ENCODE measurements around the gene SLC25A28. TPM values are rescaled to one million over a fixed set of nuclear protein-coding genes. Genes with fewer than 3 reads are reported as not detected.
"Not testable (repeated sequence)": the region's sequence is repeated elsewhere in the genome, so short reads cannot be mapped to it uniquely, and the experiment has no call there.

Gene SLC25A28
- total RNA-seq, 1 experiment from 2014 or later, result 22.2 TPM

DNA sequence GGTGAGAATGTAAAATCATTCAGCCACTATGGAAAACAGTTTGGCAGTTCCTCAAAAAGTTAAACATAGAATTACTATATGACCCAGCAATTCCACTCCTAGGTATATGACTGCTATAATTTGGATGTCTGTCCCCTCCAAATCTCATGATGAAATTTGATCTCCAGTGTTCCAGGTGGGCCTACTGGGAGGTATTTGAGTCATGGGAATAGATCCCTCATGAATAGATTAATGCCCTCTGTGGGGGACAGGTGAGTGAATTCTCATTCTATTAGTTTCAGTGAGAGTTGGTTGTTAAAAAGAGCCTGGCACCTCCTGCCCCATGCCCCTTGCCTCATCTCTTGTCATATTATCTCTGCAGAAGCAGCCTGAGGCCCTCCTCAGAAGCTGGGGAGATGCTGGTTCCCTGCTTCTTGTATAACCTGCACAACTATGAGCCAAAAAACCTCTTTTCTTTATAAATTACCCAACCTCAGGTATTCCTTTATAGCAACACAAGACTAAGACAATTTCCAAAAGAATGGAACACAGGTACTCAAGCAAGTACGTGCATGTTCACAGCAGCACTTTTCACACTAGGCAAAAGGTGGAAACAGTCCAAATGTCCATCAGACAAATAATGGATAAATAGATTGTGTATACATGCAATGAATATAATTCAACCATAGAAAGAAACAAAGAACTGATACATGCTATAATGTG lies 8.8 kb upstream of the SLC25A28 start:
- H2BK5ac ChIP-seq (ENCODE audit: insufficient read length, low read length), result no peak overlapping the region
- no peak overlapping the region for H2AK5ac ChIP-seq (ENCODE audit: insufficient read length, low read length)
- no peak overlapping the region for H2BK120ac ChIP-seq (ENCODE audit: low read depth, low read length, poor library complexity, severe bottlenecking)
- H3K56ac ChIP-seq (ENCODE audit: insufficient read length, low read depth, low read length), result no peak overlapping the region
- no peak overlapping the region for H2BK12ac ChIP-seq (ENCODE audit: insufficient read length, low read depth, low read length)
- H3K4me2 ChIP-seq (ENCODE audit: insufficient read depth, insufficient read length, low read length), result no peak overlapping the region
- no peak overlapping the region for H3T11ph ChIP-seq (ENCODE audit: low read length)
- no peak for TF ChIP-seq CTCF (conservative IDR thresholded peaks at IDR 0.05)
- H3K4ac ChIP-seq (ENCODE audit: low read depth, low read length), result no peak overlapping the region
- H3K79me2 ChIP-seq (ENCODE audit: insufficient read depth, low read length), result no peaks in the 10 kb centered on the region
- no peaks in the 10 kb centered on the region for H3K9me3 ChIP-seq (ENCODE audit: control insufficient read depth, low read depth, low read length)
- H2BK15ac ChIP-seq (ENCODE audit: low read depth, low read length), result no peak overlapping the region
- no peak overlapping the region for H3K23ac ChIP-seq (ENCODE audit: insufficient read length, low read depth, low read length)
- H3K79me1 ChIP-seq (ENCODE audit: insufficient read depth, low read depth, low read length, poor library complexity, severe bottlenecking), result no peaks in the 10 kb centered on the region
- no peak overlapping the region for H3K18ac ChIP-seq (ENCODE audit: insufficient read length, low read depth, low read length)
- Mint-ChIP-seq H3K27me3 (ENCODE audit: low read depth) (peaks cover 21% of the 10 kb centered on the region), H3K4me3 (no peak overlapping the region), H3K4me1 (peaks cover 5 to 6% of the 10 kb centered on the region in 2 experiments; a peak in 2 of 4 replicates), H3K36me3 (ENCODE audit: insufficient read depth in 1 of 3, low read depth in 3 of 3) (no peaks in the 10 kb centered on the region; a peak in 1 of 7 replicates), H3K27ac (no peak overlapping the region), H3K9me3 (no peaks in the 10 kb centered on the region)
- no peak overlapping the region for H4K8ac ChIP-seq (replicated peaks; ENCODE audit: insufficient read length, low read depth, low read length)
- no peak overlapping the region for H2BK20ac ChIP-seq (ENCODE audit: low read depth, low read length, poor library complexity, severe bottlenecking)
- no peak overlapping the region for H3K14ac ChIP-seq (ENCODE audit: insufficient read depth, low read length)
- H3K23me2 ChIP-seq (ENCODE audit: insufficient read length, low read depth, low read length, poor library complexity, severe bottlenecking), result no peaks in the 10 kb centered on the region
- no peak overlapping the region for H4K91ac ChIP-seq (ENCODE audit: insufficient read length, low read depth, low read length)
- H3K9ac ChIP-seq (ENCODE audit: extremely low read depth, insufficient read length, low read length), result no peak overlapping the region
- no peak overlapping the region for H3K27ac ChIP-seq (ENCODE audit: insufficient read length, low read depth, low read length)
- DNase-seq, result no peak
- no peak overlapping the region for H2AFZ ChIP-seq (ENCODE audit: low read length)
- no peaks in the 10 kb centered on the region; the same call in 1 of the 2 replicates for H3K4me1 ChIP-seq (ENCODE audit: insufficient read depth, low read length)
- H4K5ac ChIP-seq (ENCODE audit: insufficient read length, low read depth, low read length), result no peak overlapping the region
- H4K20me1 ChIP-seq (ENCODE audit: control insufficient read depth, insufficient read depth, insufficient read length), result no peaks in the 10 kb centered on the region
- no peaks in the 10 kb centered on the region for H3K27me3 ChIP-seq (ENCODE audit: insufficient read depth, low read length)
- no CpG with 5 or more reads among the region's 1 CpG for WGBS (ENCODE audit: extremely low coverage, insufficient read length, low lambda C conversion rate)

- H3K14ac ChIP-seq (ENCODE audit: insufficient read depth, low read length); H3K9ac ChIP-seq (ENCODE audit: extremely low read depth, insufficient read length, low read length); H3K18ac ChIP-seq (ENCODE audit: insufficient read length, low read depth, low read length); H2BK12ac ChIP-seq (ENCODE audit: insufficient read length, low read depth, low read length); H3T11ph ChIP-seq (ENCODE audit: low read length); H4K8ac ChIP-seq (replicated peaks; ENCODE audit: insufficient read length, low read depth, low read length); H3K4ac ChIP-seq (ENCODE audit: low read depth, low read length); H2AK5ac ChIP-seq (ENCODE audit: insufficient read length, low read length); H2BK5ac ChIP-seq (ENCODE audit: insufficient read length, low read length); H3K56ac ChIP-seq (ENCODE audit: insufficient read length, low read depth, low read length); H4K91ac ChIP-seq (ENCODE audit: insufficient read length, low read depth, low read length); H3K9me3 Mint-ChIP-seq; H3K27ac ChIP-seq (ENCODE audit: insufficient read length, low read depth, low read length); H2AFZ ChIP-seq (ENCODE audit: low read length); H4K20me1 ChIP-seq (ENCODE audit: control insufficient read depth, insufficient read depth, insufficient read length); H3K79me1 ChIP-seq (ENCODE audit: insufficient read depth, low read depth, low read length, poor library complexity, severe bottlenecking); H4K5ac ChIP-seq (ENCODE audit: insufficient read length, low read depth, low read length); H3K36me3 Mint-ChIP-seq (ENCODE audit: insufficient read depth in 1 of 3, low read depth in 3 of 3); H2BK120ac ChIP-seq (ENCODE audit: low read depth, low read length, poor library complexity, severe bottlenecking); H3K4me1 ChIP-seq (ENCODE audit: insufficient read depth, low read length); H3K79me2 ChIP-seq (ENCODE audit: insufficient read depth, low read length); H3K4me3 Mint-ChIP-seq; H2BK15ac ChIP-seq (ENCODE audit: low read depth, low read length); DNase-seq; H3K4me2 ChIP-seq (ENCODE audit: insufficient read depth, insufficient read length, low read length); H3K27me3 ChIP-seq (ENCODE audit: insufficient read depth, low read length); H2BK20ac ChIP-seq (ENCODE audit: low read depth, low read length, poor library complexity, severe bottlenecking); H3K27ac Mint-ChIP-seq; H3K9me3 ChIP-seq (ENCODE audit: control insufficient read depth, low read depth, low read length); H3K23ac ChIP-seq (ENCODE audit: insufficient read length, low read depth, low read length): not testable (repeated sequence)
- H3K27me3 Mint-ChIP-seq (ENCODE audit: low read depth), result peaks cover 22% of the 10 kb centered on the region
- no CpG with 5 or more reads among the region's 3 CpGs for WGBS (ENCODE audit: extremely low coverage, insufficient read length, low lambda C conversion rate)
- peaks cover 12% of the 10 kb centered on the region for H3K23me2 ChIP-seq (ENCODE audit: insufficient read length, low read depth, low read length, poor library complexity, severe bottlenecking)
- peaks cover 9 to 13% of the 10 kb centered on the region in 2 experiments for H3K4me1 Mint-ChIP-seq
Observed at GRCh38 chr10:99625124-99625523, 4.9 kb upstream of the SLC25A28 start.

Data from H9 (cell line).